IPS-15b (cell line): ENCODE data around the gene ZBTB7C.

ENCODE experiments used
- H3K27me3 ChIP-seq: one replicate; pipeline ENCODE4 v1.6.1; 2013; ENCODE audit warnings: low read length; ENCODE audit not compliant: control insufficient read depth, insufficient read depth
- H3K36me3 ChIP-seq: one replicate; pipeline ENCODE4 v1.6.1; 2013; ENCODE audit warnings: low read length; ENCODE audit not compliant: control insufficient read depth, insufficient read depth
- H3K4me1 ChIP-seq: one replicate; pipeline ENCODE4 v1.6.1; 2013; ENCODE audit warnings: mild to moderate bottlenecking, low read length; ENCODE audit not compliant: control insufficient read depth, insufficient read depth
- H3K4me3 ChIP-seq: one replicate; pipeline ENCODE4 v1.5.1; 2013; ENCODE audit warnings: low read depth, low read length
- H3K9ac ChIP-seq: one replicate; pipeline ENCODE4 v1.6.1; 2013; ENCODE audit warnings: low read depth, mild to moderate bottlenecking, low read length
- H3K9me3 ChIP-seq: one replicate; pipeline ENCODE4 v1.6.1; 2013; ENCODE audit warnings: mild to moderate bottlenecking, low read length; ENCODE audit not compliant: control insufficient read depth, insufficient read depth

The ZBTB7C gene

DNA sequence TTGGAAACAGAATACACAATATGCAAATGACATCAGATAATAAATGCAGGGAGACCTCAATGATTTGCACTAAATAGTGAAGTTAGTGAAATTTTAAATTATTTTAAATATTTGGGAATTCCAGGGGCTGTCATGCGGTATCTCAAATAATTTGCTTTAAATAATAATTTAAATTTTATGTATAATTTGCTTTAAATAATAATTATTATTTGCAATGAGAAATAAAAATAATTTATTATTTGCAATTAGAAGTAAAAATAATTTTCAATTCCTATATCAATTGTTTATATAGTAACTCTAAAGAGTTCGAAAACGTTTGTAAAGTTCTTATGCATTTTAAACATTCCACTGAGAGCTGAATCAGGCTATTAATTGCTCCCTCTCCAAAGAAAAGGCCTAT, 226.4 kb downstream of the ZBTB7C start:
- no peaks in the 10 kb centered on the region for H3K9me3 ChIP-seq
- no peak overlapping the region for H3K9ac ChIP-seq
- no peaks in the 10 kb centered on the region for H3K36me3 ChIP-seq
- no peak overlapping the region for H3K4me3 ChIP-seq
- peaks cover 7% of the 10 kb centered on the region for H3K4me1 ChIP-seq
- H3K27me3 ChIP-seq, result no peaks in the 10 kb centered on the region

DNA sequence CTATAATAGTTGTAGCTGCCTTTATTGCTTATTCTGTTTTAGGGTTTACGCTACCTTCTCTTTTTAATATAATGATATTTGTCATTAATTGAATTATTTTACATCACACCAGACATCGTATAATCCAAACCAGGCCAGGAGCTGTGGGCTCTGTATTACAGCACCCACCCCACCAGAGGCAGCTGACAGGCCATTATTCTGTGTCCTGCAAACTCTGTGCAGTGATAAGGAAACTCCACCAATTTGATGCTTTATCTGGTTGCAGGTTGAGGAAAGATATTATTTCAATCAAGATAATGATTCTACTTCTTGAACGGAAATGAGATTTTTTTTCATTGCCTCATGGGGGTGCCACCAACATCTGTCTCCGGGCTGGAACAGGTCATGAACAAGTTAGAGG, 227.3 kb downstream of the ZBTB7C start:
- Histone ChIP-seq H3K4me3 (no peak overlapping the region), H3K9me3 (no peaks in the 10 kb centered on the region), H3K27me3 (no peaks in the 10 kb centered on the region), H3K9ac (no peak overlapping the region), H3K4me1 (peaks cover 7% of the 10 kb centered on the region), H3K36me3 (no peaks in the 10 kb centered on the region)

GRCh38 chr18:48181087-48181823, 227.9 kb downstream of the ZBTB7C start:
- no peak overlapping the region for H3K4me3 ChIP-seq
- no peak overlapping the region for H3K9ac ChIP-seq
- no peaks in the 10 kb centered on the region for H3K9me3 ChIP-seq
- H3K4me1 ChIP-seq, result peaks cover 7% of the 10 kb centered on the region
- no peaks in the 10 kb centered on the region for H3K36me3 ChIP-seq
- H3K27me3 ChIP-seq, result no peaks in the 10 kb centered on the region

- H3K36me3 ChIP-seq, result no peaks in the 10 kb centered on the region
- H3K4me3 ChIP-seq, result no peak overlapping the region
- H3K27me3 ChIP-seq, result no peaks in the 10 kb centered on the region
- peaks cover 7% of the 10 kb centered on the region for H3K4me1 ChIP-seq
- H3K9me3 ChIP-seq, result no peaks in the 10 kb centered on the region
- H3K9ac ChIP-seq, result no peak overlapping the region
These were observed 229.5 kb downstream of the ZBTB7C start for GRCh38 chr18:48179666-48180065.

GRCh38 chr18:48179001-48179400, 230.2 kb downstream of the ZBTB7C start:
- Histone ChIP-seq H3K4me3 (no peak overlapping the region), H3K36me3 (no peaks in the 10 kb centered on the region), H3K27me3 (no peaks in the 10 kb centered on the region), H3K9me3 (no peaks in the 10 kb centered on the region), H3K9ac (no peak overlapping the region), H3K4me1 (peaks cover 7% of the 10 kb centered on the region)

GRCh38 chr18:48176909-48177308, 232.3 kb downstream of the ZBTB7C start:
- no peaks in the 10 kb centered on the region for H3K27me3 ChIP-seq
- no peaks in the 10 kb centered on the region for H3K9me3 ChIP-seq
- peaks cover 5% of the 10 kb centered on the region for H3K4me1 ChIP-seq
- H3K9ac ChIP-seq, result no peak overlapping the region
- H3K36me3 ChIP-seq, result no peaks in the 10 kb centered on the region
- no peak overlapping the region for H3K4me3 ChIP-seq

DNA sequence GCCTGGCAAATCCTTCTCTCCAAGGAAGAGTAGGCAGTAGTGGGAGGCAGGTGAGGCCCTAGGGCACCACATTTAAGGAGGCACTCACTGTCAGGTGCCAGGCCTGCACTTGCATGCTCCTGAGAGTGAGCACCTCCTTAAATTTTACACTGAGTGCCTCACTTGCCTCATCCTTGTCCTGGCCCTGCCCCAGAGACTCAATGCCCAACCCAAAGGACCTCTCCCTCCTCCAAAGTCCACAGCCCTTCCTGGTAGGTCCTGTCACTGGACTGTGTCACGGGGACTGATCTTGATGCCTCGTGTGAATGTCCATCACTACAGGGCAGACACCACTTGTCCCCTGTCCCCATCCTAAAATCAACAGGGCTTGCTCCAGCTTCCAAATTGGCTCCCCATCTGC, 235.6 kb downstream of the ZBTB7C start:
- H3K4me3 ChIP-seq, result no peak overlapping the region
- no peaks in the 10 kb centered on the region for H3K36me3 ChIP-seq
- no peaks in the 10 kb centered on the region for H3K9me3 ChIP-seq
- no peak overlapping the region for H3K9ac ChIP-seq
- no peaks in the 10 kb centered on the region for H3K4me1 ChIP-seq
- H3K27me3 ChIP-seq, result no peaks in the 10 kb centered on the region

DNA sequence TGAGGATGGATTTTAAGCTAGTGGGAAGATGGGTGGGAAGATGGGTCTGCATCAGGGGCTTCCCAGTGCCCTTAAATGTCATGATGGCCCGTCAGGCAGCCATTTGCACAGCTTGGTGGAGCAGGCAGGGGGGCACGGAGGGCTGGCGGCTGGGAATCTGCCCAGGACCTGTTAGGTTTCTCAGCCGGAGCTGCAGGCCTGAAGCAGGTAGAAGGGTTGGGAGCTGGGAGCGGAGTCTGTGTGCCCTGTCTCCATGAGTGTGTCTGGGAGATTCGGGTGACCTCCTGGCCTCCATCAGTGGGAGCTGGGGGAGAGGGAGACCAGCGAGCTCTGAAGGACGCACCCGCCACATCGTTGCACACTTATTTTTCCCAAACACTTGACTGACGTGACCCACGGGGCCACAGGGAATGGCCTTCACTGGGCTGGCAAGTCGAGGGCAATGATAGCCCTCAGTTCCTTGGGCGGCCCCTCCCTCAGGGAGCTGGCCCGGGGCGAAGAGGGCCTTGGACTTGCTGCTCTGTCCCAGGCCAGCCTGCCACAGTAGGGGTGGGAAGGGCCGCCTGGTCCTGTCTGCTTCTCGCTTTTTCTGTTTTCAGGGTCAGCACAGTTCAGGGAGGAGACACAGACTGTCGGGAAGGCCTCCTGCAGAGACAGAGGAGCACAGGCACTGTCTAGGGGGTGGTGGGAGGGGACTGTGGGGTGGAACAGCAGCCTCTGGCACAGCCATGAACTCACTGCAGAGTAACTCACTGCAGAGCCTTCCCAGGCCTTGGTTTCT, 236.8 kb downstream of the ZBTB7C start:
- H3K36me3 ChIP-seq, result no peaks in the 10 kb centered on the region
- H3K4me1 ChIP-seq, result no peaks in the 10 kb centered on the region
- no peaks in the 10 kb centered on the region for H3K27me3 ChIP-seq
- no peak overlapping the region for H3K9ac ChIP-seq
- no peaks in the 10 kb centered on the region for H3K9me3 ChIP-seq
- no peak overlapping the region for H3K4me3 ChIP-seq

DNA sequence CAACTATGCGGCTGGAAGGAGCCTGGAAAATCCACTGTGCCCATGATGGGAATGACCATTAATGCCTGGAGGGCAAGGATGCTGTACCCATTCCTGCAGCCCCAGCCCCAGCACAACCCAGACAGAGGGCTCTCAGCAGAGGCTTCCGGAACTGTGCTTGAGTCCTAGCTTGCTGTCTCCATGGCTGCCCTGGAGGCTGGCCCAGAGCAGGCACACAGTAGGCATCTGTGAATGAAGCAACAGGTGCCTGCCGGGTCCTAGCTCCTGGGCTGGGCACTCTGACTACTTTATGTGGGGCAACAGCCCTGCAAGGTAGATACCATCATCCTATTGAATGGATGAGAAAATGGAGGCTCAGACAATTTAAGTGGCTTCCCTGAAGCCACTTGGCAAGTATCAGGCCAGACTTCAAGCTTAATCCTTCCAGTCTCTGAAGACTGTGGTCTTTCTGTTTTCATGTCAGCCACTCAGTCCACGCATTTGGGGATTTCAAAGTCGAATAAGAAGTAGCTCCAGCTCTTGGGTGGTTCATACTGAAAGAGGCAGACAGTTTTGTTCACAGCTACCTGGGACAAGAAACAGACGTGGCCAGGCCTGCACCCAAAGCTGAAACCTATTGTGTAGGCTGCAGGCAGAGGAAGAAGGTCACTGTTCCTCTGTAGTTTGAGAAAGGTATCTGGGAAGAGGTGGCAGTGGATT, 237.5 kb downstream of the ZBTB7C start:
- no peak overlapping the region for H3K9ac ChIP-seq
- no peaks in the 10 kb centered on the region for H3K4me1 ChIP-seq
- no peaks in the 10 kb centered on the region for H3K9me3 ChIP-seq
- no peak overlapping the region for H3K4me3 ChIP-seq
- H3K36me3 ChIP-seq, result no peaks in the 10 kb centered on the region
- H3K27me3 ChIP-seq, result no peaks in the 10 kb centered on the region

GRCh38 chr18:48170651-48171050, 238.5 kb downstream of the ZBTB7C start:
- H3K4me1 ChIP-seq, result no peaks in the 10 kb centered on the region
- no peaks in the 10 kb centered on the region for H3K9me3 ChIP-seq
- no peak overlapping the region for H3K4me3 ChIP-seq
- H3K27me3 ChIP-seq, result no peaks in the 10 kb centered on the region
- H3K36me3 ChIP-seq, result no peaks in the 10 kb centered on the region
- H3K9ac ChIP-seq, result no peak overlapping the region

- Histone ChIP-seq H3K27me3 (peaks cover 12% of the 10 kb centered on the region), H3K9ac (no peak overlapping the region), H3K4me3 (no peak overlapping the region), H3K36me3 (no peaks in the 10 kb centered on the region), H3K4me1 (peaks cover 5% of the 10 kb centered on the region), H3K9me3 (no peaks in the 10 kb centered on the region)
These were observed 240.3 kb downstream of the ZBTB7C start for GRCh38 chr18:48168861-48169260.

GRCh38 chr18:48167897-48168253, 241.3 kb downstream of the ZBTB7C start:
- no peak overlapping the region for H3K4me3 ChIP-seq
- no peaks in the 10 kb centered on the region for H3K36me3 ChIP-seq
- peaks cover 5% of the 10 kb centered on the region for H3K4me1 ChIP-seq
- H3K27me3 ChIP-seq, result peaks cover 21% of the 10 kb centered on the region
- no peak overlapping the region for H3K9ac ChIP-seq
- H3K9me3 ChIP-seq, result no peaks in the 10 kb centered on the region
